GM12801 (cell line): ENCODE results near the gene CPEB2.

Experiments
- TF ChIP-seq, protein P1 (sequence below): IDR thresholded peaks from one replicate; pipeline ENCODE4 v1.5.1; 2011; ENCODE audit warnings: control low read depth; ENCODE audit not compliant: insufficient read length; ENCODE audit errors: extremely low read depth

The CPEB2 gene

DNA sequence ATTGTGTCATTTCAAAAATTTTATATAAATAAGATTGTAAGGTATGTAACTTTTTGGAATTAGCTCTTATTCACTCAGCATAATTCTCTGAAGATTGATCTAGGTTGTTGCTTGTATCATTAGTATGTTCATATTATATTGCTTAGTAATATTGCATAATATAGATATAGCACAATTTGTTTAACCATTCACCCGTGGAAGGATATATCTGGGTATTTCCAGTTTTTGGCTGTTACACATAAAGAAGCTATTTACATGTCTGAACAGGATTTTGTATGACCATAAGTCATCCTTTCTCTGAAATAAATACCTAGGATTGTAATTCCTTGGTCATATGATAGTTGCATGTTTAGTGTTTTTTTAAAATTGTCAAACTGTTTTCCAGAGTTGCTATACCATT, 82.5 kb downstream of the CPEB2 start:
- TF ChIP-seq, protein P1, sequence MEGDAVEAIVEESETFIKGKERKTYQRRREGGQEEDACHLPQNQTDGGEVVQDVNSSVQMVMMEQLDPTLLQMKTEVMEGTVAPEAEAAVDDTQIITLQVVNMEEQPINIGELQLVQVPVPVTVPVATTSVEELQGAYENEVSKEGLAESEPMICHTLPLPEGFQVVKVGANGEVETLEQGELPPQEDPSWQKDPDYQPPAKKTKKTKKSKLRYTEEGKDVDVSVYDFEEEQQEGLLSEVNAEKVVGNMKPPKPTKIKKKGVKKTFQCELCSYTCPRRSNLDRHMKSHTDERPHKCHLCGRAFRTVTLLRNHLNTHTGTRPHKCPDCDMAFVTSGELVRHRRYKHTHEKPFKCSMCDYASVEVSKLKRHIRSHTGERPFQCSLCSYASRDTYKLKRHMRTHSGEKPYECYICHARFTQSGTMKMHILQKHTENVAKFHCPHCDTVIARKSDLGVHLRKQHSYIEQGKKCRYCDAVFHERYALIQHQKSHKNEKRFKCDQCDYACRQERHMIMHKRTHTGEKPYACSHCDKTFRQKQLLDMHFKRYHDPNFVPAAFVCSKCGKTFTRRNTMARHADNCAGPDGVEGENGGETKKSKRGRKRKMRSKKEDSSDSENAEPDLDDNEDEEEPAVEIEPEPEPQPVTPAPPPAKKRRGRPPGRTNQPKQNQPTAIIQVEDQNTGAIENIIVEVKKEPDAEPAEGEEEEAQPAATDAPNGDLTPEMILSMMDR: no peak

DNA sequence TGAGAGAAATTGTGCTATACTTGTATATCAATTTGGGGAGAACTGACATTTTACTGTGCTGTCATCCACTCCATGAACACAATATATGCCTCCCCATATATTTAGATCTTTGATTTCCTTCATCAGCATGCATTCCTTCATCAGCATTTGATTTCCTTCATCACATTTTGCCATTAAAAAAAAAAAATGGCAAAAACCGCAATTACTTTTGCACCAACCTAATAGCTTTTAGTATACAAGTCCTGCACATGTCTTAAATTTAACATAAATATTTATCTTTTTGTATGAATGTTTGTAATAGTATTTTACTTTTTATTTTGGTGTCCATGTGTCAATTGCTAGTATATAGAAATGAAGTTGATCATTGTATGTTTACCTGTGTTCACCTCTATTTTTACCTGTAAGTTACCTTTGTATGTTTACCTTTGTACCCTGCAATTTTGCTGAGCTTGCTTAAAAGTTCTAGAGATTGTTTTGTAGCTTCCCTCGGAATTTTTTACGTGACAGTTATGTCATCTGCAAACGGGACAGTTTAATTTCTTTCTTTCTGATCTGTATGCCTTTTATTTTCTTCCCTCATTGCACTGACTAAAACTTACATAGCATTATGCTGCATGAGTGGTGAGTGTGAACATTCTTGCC, 86.2 kb downstream of the CPEB2 start:
- TF ChIP-seq, protein P1: no peak

DNA sequence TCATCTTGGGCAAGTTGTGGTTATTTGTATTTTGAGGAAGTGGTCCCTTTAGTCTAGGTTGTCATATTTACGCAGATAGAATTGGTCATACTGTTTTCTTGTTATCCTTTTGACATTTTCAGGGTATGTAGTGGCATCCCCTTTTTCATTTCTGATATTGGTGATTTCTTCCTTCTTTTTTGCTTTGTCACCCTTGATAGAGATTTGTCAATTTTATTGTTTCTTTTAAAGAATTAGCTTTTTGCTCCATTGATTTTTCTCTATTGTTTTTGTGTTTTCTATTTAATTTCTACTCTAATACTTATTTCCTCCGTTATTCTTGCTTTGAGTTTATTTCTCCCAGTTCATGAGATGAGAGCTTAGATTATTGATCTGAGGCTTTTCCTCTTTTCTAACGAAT, 87.7 kb downstream of the CPEB2 start:
- TF ChIP-seq, protein P1: no peak

DNA sequence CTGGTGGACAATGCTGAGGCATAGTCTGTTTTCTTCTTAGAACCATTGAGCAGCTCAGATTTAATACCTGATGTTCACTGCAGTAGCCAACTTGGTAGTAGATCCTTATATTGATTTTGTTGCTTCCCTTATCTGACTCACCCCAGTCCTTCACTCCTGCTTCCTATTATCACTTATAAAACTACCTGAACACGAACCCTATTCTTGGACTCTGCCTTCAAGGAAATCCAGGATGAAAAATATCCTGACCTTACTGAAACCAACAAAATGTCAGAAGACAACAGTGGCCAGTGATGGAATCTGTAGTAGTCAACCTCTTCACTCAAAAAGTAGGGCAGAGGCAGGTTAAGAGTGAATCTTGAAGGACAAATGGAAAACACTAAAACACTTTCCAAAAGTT, 98.1 kb downstream of the CPEB2 start:
- TF ChIP-seq, protein P1: no peak

DNA sequence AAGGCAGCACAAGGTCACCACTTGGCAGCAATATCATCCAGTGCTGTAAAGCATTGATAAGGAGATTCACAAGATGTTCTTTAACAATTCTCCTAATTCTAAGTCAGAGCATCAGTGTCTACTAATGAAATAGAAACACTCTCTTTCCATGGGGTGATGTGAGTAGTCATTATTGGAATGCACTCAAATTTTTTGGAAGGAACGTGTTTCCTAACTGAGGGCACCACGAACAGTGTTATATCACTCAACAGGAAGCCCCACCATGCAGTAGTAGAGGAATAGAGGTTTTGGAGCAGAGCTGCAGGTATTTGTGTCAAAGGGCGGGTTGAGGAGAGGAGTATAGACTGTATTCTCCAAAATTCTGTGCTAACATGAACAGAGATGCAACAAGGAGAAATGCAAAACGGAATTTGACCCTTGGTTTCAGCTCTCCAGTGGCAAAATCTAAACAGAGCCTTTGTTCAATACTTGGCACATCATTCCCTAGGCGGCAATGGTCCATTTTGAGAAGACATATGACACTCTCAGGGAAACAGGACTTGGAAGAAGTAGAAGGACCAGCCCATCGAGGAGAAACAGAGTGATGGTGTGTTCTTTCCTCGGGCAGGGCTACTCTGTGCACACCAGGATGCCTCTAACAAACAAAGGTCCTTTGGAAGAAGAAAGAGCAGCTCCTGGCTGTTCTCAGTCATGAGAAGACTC, 98.9 kb downstream of the CPEB2 start:
- TF ChIP-seq, protein P1: no peak

DNA sequence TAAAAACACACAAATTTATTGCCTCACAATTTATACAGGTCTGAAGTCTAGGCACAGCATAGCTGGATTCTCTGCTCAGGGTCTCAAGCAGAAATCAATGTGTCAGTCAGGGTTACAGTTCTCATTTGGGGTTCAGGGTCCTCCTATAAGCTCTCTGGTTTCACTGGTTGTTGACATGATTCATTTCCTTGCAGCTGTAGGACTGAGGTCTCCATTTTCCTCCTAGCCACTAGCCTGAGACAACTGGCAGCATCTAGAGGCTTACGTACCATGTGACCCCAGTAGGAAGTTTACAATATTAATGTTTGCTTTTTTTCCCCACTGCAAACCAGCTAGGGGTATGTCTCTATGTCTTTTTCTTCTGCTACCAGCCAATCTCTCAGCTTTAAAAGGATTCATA, 102.5 kb downstream of the CPEB2 start:
- TF ChIP-seq, protein P1: no peak

DNA sequence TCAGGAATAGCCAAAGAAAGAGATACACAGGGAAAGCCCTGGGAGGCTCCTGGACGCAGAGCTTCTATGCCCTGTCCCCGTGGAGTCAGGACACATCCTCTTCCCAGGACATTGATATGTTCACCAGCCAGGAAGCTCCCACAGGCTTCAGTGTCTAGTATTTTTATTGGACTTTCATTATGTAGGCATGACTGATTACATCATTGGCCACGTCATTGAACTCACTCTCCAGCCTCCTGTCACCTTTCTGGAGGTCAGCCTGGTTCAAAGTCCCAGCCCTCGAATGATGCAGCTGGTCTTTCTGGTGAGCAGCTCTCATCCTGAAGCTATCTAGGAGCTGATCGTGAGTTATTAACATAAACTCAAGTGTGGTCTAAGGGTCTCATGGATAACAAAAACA, 104.1 kb downstream of the CPEB2 start:
- TF ChIP-seq, protein P1: no peak
